SK-N-SH (cell line): ENCODE measurements around the gene CHST11. TPM values are rescaled to one million over a fixed set of nuclear protein-coding genes. Genes with fewer than 3 reads are reported as not detected.
"Not testable (repeated sequence)": the region's sequence is repeated elsewhere in the genome, so short reads cannot be mapped to it uniquely, and the experiment has no call there.

Source experiments
- CTCF ChIA-PET: fragments of 300-600, 350-600 bp; formaldehyde crosslinking; extraction: SDS; loops from one replicate; lab custom pipeline; 2021; lab: Yijun Ruan, JAX
- POLR2A ChIA-PET: fragments of 350-600 bp; sonication (Branson Sonifier 250); formaldehyde crosslinking; extraction: SDS; loops from one replicate; lab custom pipeline; 2020; ENCODE audit warnings: antibody characterized with exemption, inconsistent platforms; lab: Yijun Ruan, JAX
- DNase-seq: peaks from one replicate; pipeline ENCODE4 v3.0.0; 2012
- H2AFZ ChIP-seq: fragments of 200-600 bp; sonication (generic); 2 replicates; pipeline ENCODE4 v1.8.1; 2016; ENCODE audit warnings: antibody characterized with exemption, mild to moderate bottlenecking, low read depth
- H3F3A ChIP-seq: fragments of 200-600 bp; sonication (generic); replicated peaks from 2 replicates; pipeline ENCODE3; 2016; ENCODE audit warnings: antibody characterized with exemption, mild to moderate bottlenecking; ENCODE audit not compliant: insufficient read depth
- H3K27ac ChIP-seq, 2 experiments: fragments of 200-500 bp in 1 of 2; fragments of 200-600 bp in 1 of 2; sonication (Bioruptor generic) in 1 of 2; sonication (generic), shearing (Covaris generic) in 1 of 2; 2 replicates each; pipeline versions ENCODE4 v1.5.1 to v1.6.1; 2014 to 2016; ENCODE audit warnings: low read depth in 2 of 2, inconsistent platforms in 1 of 2, low read length in 1 of 2, mild to moderate bottlenecking in 1 of 2, mixed read lengths in 1 of 2
- H3K27me3 ChIP-seq: fragments of 200-600 bp; sonication (generic), shearing (Covaris generic); 2 replicates; pipeline ENCODE4 v1.6.1; 2016; ENCODE audit warnings: mixed run types; ENCODE audit not compliant: insufficient read depth
- H3K36me3 ChIP-seq, 2 experiments: fragments of 200-500 bp in 1 of 2; fragments of 200-600 bp in 1 of 2; sonication (Bioruptor generic) in 1 of 2; sonication (generic) in 1 of 2; replicated peaks in 1 of 2; 2 replicates each; pipeline versions ENCODE3 to v1.5.1; 2014 to 2016; ENCODE audit warnings: low read length in 1 of 2, mild to moderate bottlenecking in 1 of 2; ENCODE audit not compliant: insufficient read depth in 2 of 2, control insufficient read depth in 1 of 2
- H3K4me1 ChIP-seq, 2 experiments: fragments of 200-500 bp in 1 of 2; fragments of 200-600 bp in 1 of 2; sonication (Bioruptor generic) in 1 of 2; sonication (generic), shearing (Covaris generic) in 1 of 2; 2 replicates each; pipeline versions ENCODE4 v1.5.1 to v1.6.1; 2014 to 2016; ENCODE audit warnings: low read depth in 1 of 2, low read length in 1 of 2, mixed run types in 1 of 2; ENCODE audit not compliant: insufficient read depth in 2 of 2, control insufficient read depth in 1 of 2
- H3K4me2 ChIP-seq: fragments of 200-600 bp; sonication (generic), shearing (Covaris generic); 2 replicates; pipeline ENCODE4 v1.6.1; 2017; ENCODE audit warnings: mixed run types
- H3K4me3 ChIP-seq, 2 experiments: fragments of 200-500 bp in 1 of 2; fragments of 200-600 bp in 1 of 2; sonication (Bioruptor generic) in 1 of 2; sonication (generic), shearing (Covaris generic) in 1 of 2; 2 replicates each; pipeline versions ENCODE4 v1.5.1 to v1.8.1; 2014 to 2016; ENCODE audit warnings: low read depth in 2 of 2, inconsistent platforms in 1 of 2, low read length in 1 of 2, mild to moderate bottlenecking in 1 of 2, mixed read lengths in 1 of 2, moderate library complexity in 1 of 2
- H3K79me2 ChIP-seq: fragments of 200-600 bp; sonication (generic); 2 replicates; pipeline ENCODE4 v1.8.1; 2017; ENCODE audit warnings: mild to moderate bottlenecking; ENCODE audit not compliant: insufficient read depth
- H3K9ac ChIP-seq: fragments of 200-600 bp; sonication (generic); 2 replicates; pipeline ENCODE4 v1.6.1; 2017; ENCODE audit warnings: mixed run types
- H3K9me2 ChIP-seq: fragments of 200-600 bp; sonication (generic); 2 replicates; pipeline ENCODE4 v1.6.1; 2017; ENCODE audit warnings: mixed run types
- H3K9me3 ChIP-seq: fragments of 200-600 bp; sonication (generic); 2 replicates; pipeline ENCODE4 v1.6.1; 2017; ENCODE audit warnings: mixed run types, mild to moderate bottlenecking, moderate library complexity
- H4K20me1 ChIP-seq: fragments of 200-600 bp; sonication (generic); 2 replicates; pipeline ENCODE4 v1.6.1; 2017; ENCODE audit warnings: mild to moderate bottlenecking, mixed run types; ENCODE audit not compliant: insufficient read depth
- CHD2 ChIP-seq: fragments of 150-350 bp; IDR thresholded peaks from 2 replicates; pipeline ENCODE4 v1.6.1; 2018; ENCODE audit warnings: low read length; ENCODE audit not compliant: partially characterized antibody
- EZH2phosphoT487 ChIP-seq: fragments of 200-600 bp; sonication (generic); IDR thresholded peaks from 2 replicates; pipeline ENCODE4 v1.6.1; 2017; ENCODE audit warnings: low read depth, mixed run types, mild to moderate bottlenecking, antibody characterized with exemption, moderate library complexity, borderline replicate concordance
- FOSL2 ChIP-seq: IDR thresholded peaks from 2 replicates; pipeline ENCODE4 v1.4.0; 2012; ENCODE audit warnings: low read depth, mild to moderate bottlenecking, moderate library complexity, borderline replicate concordance
- JUND ChIP-seq: IDR thresholded peaks from 2 replicates; pipeline ENCODE4 v1.4.0; 2012
- MEF2A ChIP-seq: IDR thresholded peaks from 2 replicates; pipeline ENCODE4 v1.4.0; 2012; ENCODE audit warnings: low read depth, borderline replicate concordance
- MXI1 ChIP-seq: IDR thresholded peaks from 2 replicates; pipeline ENCODE4 v1.6.1; 2012; ENCODE audit warnings: mild to moderate bottlenecking, low read depth, low read length, improper control_type of control experiment
- SMC3 ChIP-seq: IDR thresholded peaks from 2 replicates; pipeline ENCODE4 v1.6.1; 2012; ENCODE audit warnings: low read depth, low read length, improper control_type of control experiment
- TAF1 ChIP-seq: IDR thresholded peaks from 2 replicates; pipeline ENCODE4 v1.6.1; 2012; ENCODE audit warnings: low read depth, mild to moderate bottlenecking, low read length, moderate library complexity, borderline replicate concordance
- TCF12 ChIP-seq: IDR thresholded peaks from 2 replicates; pipeline ENCODE4 v1.4.0; 2012
- TEAD4 ChIP-seq: IDR thresholded peaks from 2 replicates; pipeline ENCODE4 v1.4.0; 2012; ENCODE audit warnings: mild to moderate bottlenecking, borderline replicate concordance; ENCODE audit not compliant: insufficient read depth
- YY1 ChIP-seq: IDR thresholded peaks from 2 replicates; pipeline ENCODE4 v1.4.0; 2012; ENCODE audit warnings: low read depth, mild to moderate bottlenecking
- WGBS: methylation state at CpG from one replicate; pipeline ENCODE4 v1.1.6; 2017; ENCODE audit warnings: low lambda C conversion rate; 5-methylcytosine and 5-hydroxymethylcytosine counted together
- polyA plus RNA-seq, 3 experiments: library from polyadenylated mRNA; depleted of rRNA; stranded (reverse); fragments of >200 nt; gene quantifications; 2 replicates each; pipeline ENCODE4 v1.2.3, GENCODE V29; 2012
- TF ChIP-seq, protein P1 (sequence below): IDR thresholded peaks from 2 replicates; pipeline ENCODE4; 2012
- TF ChIP-seq, protein P2 (sequence below): IDR thresholded peaks from 2 replicates; pipeline ENCODE4 v1.4.0; 2012; ENCODE audit warnings: low read depth, borderline replicate concordance
- TF ChIP-seq, protein P3 (sequence below): fragments of 150-350 bp; IDR thresholded peaks from 2 replicates; pipeline ENCODE4 v1.6.1; 2016; ENCODE audit warnings: mild to moderate bottlenecking, low read depth, low read length

Gene CHST11
- polyA plus RNA-seq, 1 of the 3 experiments (the other 2 are of a cell fraction): 18.6 TPM

DNA sequence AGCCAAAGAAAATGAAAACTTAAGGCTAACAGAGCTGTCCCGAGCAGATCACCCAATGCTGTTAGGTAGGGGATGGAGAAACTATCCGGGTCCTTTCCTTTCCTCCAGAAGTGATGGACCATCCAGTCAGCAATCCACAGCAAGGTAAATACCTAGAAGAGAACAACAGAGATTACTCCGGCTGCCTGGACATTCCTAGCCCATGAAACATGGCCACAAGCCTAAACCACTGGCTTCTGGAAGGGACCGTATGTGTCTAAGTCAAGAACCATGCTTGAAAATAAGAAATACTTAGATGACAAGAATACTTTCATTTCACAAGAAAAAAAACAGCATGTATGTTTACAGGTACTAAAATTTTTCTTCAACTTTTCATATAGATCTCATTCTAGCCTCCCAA is 348.4 kb downstream of the CHST11 start:
- CTCF ChIA-PET: interaction anchor here (0.7 to 1.4 kb wide), 2 partner anchors 8 to 17 kb away, joined by 3 read pairs; no protein-coding TSS in a partner anchor
- Histone ChIP-seq H3K27me3 (no peaks in the 10 kb centered on the region), H3K4me3 (no peak overlapping the region), H3K79me2 (no peaks in the 10 kb centered on the region), H3K9me3 (no peaks in the 10 kb centered on the region), H3K9me2 (no peaks in the 10 kb centered on the region), H3F3A (peaks cover 14% of the 10 kb centered on the region), H3K27ac (peak overlapping the region in 1 of 2 experiments; percentile 16; a peak in 1 of 4 replicates), H3K4me1 (peaks cover 0 to 12% of the 10 kb centered on the region in 2 experiments; a peak in 2 of 4 replicates), H4K20me1 (no peaks in the 10 kb centered on the region), H3K9ac (no peak overlapping the region), H3K4me2 (0 out of 2 replicates have a peak overlapping the region, but pooled peaks have one; percentile 21), H3K36me3 (no peaks in the 10 kb centered on the region), H2AFZ (no peak overlapping the region)
- no peak for TF ChIP-seq CHD2
- no peak for TF ChIP-seq YY1
- TF ChIP-seq TEAD4: peak; percentile 53; the same call in 1 of the 2 replicates
- TF ChIP-seq, protein P1, sequence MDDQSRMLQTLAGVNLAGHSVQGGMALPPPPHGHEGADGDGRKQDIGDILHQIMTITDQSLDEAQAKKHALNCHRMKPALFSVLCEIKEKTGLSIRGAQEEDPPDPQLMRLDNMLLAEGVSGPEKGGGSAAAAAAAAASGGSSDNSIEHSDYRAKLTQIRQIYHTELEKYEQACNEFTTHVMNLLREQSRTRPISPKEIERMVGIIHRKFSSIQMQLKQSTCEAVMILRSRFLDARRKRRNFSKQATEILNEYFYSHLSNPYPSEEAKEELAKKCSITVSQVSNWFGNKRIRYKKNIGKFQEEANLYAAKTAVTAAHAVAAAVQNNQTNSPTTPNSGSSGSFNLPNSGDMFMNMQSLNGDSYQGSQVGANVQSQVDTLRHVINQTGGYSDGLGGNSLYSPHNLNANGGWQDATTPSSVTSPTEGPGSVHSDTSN: peak; percentile 9; the same call in 1 of the 2 replicates
- TF ChIP-seq JUND: peak; percentile 36
- no peak for TF ChIP-seq SMC3
- TF ChIP-seq TAF1: no peak
- TF ChIP-seq TCF12: peak; percentile 52
- TF ChIP-seq FOSL2: peak; percentile 30; the same call in 1 of the 2 replicates
- 52% methylated on average over 4 of the region's 4 CpGs for WGBS
- DNase-seq: no peak
- POLR2A ChIA-PET: no interaction called here

DNA sequence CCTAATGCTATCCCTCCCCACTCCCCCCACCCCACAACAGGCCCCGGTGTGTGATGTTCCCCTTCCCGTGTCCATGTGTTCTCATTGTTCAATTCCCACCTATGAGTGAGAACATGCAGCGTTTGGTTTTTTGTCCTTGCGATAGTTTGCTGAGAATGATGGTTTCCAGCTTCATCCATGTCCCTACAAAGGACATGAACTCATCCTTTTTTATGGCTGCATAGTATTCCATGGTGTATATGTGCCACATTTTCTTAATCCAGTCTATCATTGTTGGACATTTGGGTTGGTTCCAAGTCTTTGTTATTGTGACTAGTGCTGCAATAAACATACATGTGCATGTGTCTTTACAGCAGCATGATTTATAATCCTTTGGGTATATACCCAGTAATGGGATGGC is 349.4 kb downstream of the CHST11 start:
- Histone ChIP-seq H3K4me1 (peaks cover 0 to 12% of the 10 kb centered on the region in 2 experiments; a peak in 2 of 4 replicates), H3F3A (peaks cover 14% of the 10 kb centered on the region)
- WGBS: 89% methylated on average over 4 of the region's 4 CpGs
- H3K36me3 ChIP-seq, H3K4me2 ChIP-seq, DNase-seq, H2AFZ ChIP-seq, H3K27me3 ChIP-seq, H3K79me2 ChIP-seq, H4K20me1 ChIP-seq, H3K9me2 ChIP-seq, H3K4me3 ChIP-seq, H3K27ac ChIP-seq, CTCF ChIA-PET, H3K9ac ChIP-seq, H3K9me3 ChIP-seq, POLR2A ChIA-PET: not testable (repeated sequence)

DNA sequence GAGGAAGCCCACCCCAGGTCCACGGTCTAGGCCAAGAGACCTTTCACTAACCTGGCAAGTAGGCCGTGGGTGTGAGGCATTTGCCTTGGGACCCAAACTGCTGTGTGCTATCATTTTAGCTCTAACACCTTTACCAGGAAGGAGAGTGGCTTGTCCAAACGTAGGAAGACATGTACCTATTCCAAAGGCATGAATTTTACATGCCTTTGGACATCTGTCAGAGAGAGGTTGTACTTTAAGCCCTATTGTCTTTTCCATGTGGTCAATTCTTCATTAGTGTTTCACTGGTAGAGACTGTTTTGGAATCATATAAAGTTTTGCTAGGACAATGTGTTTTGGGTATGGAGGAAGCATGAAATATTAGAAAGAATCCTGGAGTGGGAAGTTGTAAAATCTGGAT is 352.5 kb downstream of the CHST11 start:
- no peak overlapping the region for H3K4me3 ChIP-seq
- H3K4me2 ChIP-seq: no peak overlapping the region
- TF ChIP-seq, protein P2, sequence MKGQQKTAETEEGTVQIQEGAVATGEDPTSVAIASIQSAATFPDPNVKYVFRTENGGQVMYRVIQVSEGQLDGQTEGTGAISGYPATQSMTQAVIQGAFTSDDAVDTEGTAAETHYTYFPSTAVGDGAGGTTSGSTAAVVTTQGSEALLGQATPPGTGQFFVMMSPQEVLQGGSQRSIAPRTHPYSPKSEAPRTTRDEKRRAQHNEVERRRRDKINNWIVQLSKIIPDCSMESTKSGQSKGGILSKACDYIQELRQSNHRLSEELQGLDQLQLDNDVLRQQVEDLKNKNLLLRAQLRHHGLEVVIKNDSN: no peak
- TF ChIP-seq, protein P3, sequence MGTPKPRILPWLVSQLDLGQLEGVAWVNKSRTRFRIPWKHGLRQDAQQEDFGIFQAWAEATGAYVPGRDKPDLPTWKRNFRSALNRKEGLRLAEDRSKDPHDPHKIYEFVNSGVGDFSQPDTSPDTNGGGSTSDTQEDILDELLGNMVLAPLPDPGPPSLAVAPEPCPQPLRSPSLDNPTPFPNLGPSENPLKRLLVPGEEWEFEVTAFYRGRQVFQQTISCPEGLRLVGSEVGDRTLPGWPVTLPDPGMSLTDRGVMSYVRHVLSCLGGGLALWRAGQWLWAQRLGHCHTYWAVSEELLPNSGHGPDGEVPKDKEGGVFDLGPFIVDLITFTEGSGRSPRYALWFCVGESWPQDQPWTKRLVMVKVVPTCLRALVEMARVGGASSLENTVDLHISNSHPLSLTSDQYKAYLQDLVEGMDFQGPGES: no peak
- TF ChIP-seq EZH2phosphoT487: no peak
- no peak for TF ChIP-seq SMC3
- TF ChIP-seq MEF2A: no peak
- TF ChIP-seq MXI1: no peak
- H3K36me3 ChIP-seq: no peaks in the 10 kb centered on the region
- no peaks in the 10 kb centered on the region for H3K27me3 ChIP-seq
- H3K9me3 ChIP-seq: no peaks in the 10 kb centered on the region
- no peaks in the 10 kb centered on the region for H4K20me1 ChIP-seq
- POLR2A ChIA-PET: no interaction called here
- CTCF ChIA-PET: no interaction called here
- H3K9me2 ChIP-seq: no peaks in the 10 kb centered on the region
- peaks cover 0 to 4% of the 10 kb centered on the region in 2 experiments; a peak in 2 of 4 replicates for H3K4me1 ChIP-seq
- no peaks in the 10 kb centered on the region for H3K79me2 ChIP-seq
- H3K27ac ChIP-seq: no peak overlapping the region
- H3K9ac ChIP-seq: no peak overlapping the region
- WGBS: 80% methylated on average over 3 of the region's 3 CpGs
- no peak for DNase-seq
- H2AFZ ChIP-seq: no peak overlapping the region
- H3F3A ChIP-seq: peaks cover 10% of the 10 kb centered on the region
